Frontal cortex (tissue), 4 donors: ENCODE results near the gene ZNF467. TPM values are rescaled to one million over a fixed set of nuclear protein-coding genes. Genes with fewer than 3 reads are reported as not detected.

ENCODE experiments used
- DNase-seq, 2 donors: peaks; one replicate each; pipeline ENCODE4 v3.0.0; 2012; ENCODE audit warnings: low spot score in 2 of 2
- FAIRE-seq: peaks from 2 replicates; lab custom pipeline; 2012; peaks lifted over from hg19 to GRCh38; lab: Jason Lieb, UNC
- total RNA-seq: library from RNA; depleted of rRNA; stranded (reverse); fragments of >200 nt; gene quantifications from one replicate; pipeline ENCODE4 v1.2.3, GENCODE V29; 2014
- donor health status: control.
- donor health status: control.
- donor health status: control.

The ZNF467 gene
- total RNA-seq, 1 donor from 2014 or later: 1.6 TPM

- no peak for FAIRE-seq
Observed at GRCh38 chr7:149811221-149811620, 37.8 kb upstream of the ZNF467 start.

GRCh38 chr7:149809215-149809614 is 35.8 kb upstream of the ZNF467 start:
- FAIRE-seq: no peak
- DNase-seq: no peak

More at GRCh38 chr7:149811221-149811620, 37.8 kb upstream of the ZNF467 start:
- no peak for DNase-seq

GRCh38 chr7:149808311-149808710 is 34.9 kb upstream of the ZNF467 start:
- FAIRE-seq: no peak

GRCh38 chr7:149806726-149807125 is 33.3 kb upstream of the ZNF467 start:
- FAIRE-seq: no peak
- no peak for DNase-seq

More at GRCh38 chr7:149808311-149808710, 34.9 kb upstream of the ZNF467 start:
- DNase-seq: no peak

GRCh38 chr7:149804106-149804505 is 30.7 kb upstream of the ZNF467 start:
- DNase-seq (no peak), FAIRE-seq (no peak)

GRCh38 chr7:149803551-149804074 is 30.2 kb upstream of the ZNF467 start:
- DNase-seq (no peak), FAIRE-seq (no peak)

- DNase-seq: no peak
- no peak for FAIRE-seq
Observed at GRCh38 chr7:149802966-149803365, 29.6 kb upstream of the ZNF467 start.

- DNase-seq: no peak
- no peak for FAIRE-seq
Observed at GRCh38 chr7:149801816-149802215, 28.4 kb upstream of the ZNF467 start.

- DNase-seq (no peak), FAIRE-seq (no peak)
Observed at GRCh38 chr7:149801002-149801566, 27.7 kb upstream of the ZNF467 start.

- FAIRE-seq (no peak), DNase-seq (no peak)
Observed at GRCh38 chr7:149800169-149800555, 26.8 kb upstream of the ZNF467 start.

- FAIRE-seq: no peak
- peak in 1 of 2 donors; percentile 55 for DNase-seq
Observed at GRCh38 chr7:149799397-149800168, 26.2 kb upstream of the ZNF467 start.

- FAIRE-seq (no peak), DNase-seq (no peak)
Observed at GRCh38 chr7:149797771-149798170, 24.4 kb upstream of the ZNF467 start.

GRCh38 chr7:149796287-149796860 is 23.0 kb upstream of the ZNF467 start:
- FAIRE-seq (no peak), DNase-seq (no peak)

GRCh38 chr7:149795126-149795525 is 21.7 kb upstream of the ZNF467 start:
- FAIRE-seq: no peak
- DNase-seq: no peak

GRCh38 chr7:149794661-149795060 is 21.3 kb upstream of the ZNF467 start:
- DNase-seq (no peak), FAIRE-seq (no peak)

GRCh38 chr7:149793261-149793660 is 19.9 kb upstream of the ZNF467 start:
- DNase-seq (no peak), FAIRE-seq (no peak)

- FAIRE-seq: no peak
- DNase-seq: no peak
Observed at GRCh38 chr7:149792220-149792595, 18.8 kb upstream of the ZNF467 start.

- DNase-seq: no peak
- FAIRE-seq: no peak
Observed at GRCh38 chr7:149791411-149792219, 18.2 kb upstream of the ZNF467 start.

GRCh38 chr7:149790754-149791360 is 17.5 kb upstream of the ZNF467 start:
- DNase-seq (no peak), FAIRE-seq (no peak)

GRCh38 chr7:149790146-149790548 is 16.8 kb upstream of the ZNF467 start:
- no peak for FAIRE-seq

More at GRCh38 chr7:149790146-149790548, 16.8 kb upstream of the ZNF467 start:
- DNase-seq: peak in 1 of 2 donors; percentile 62
